ENCODE results near the gene UGT1A10. TPM values are rescaled to one million over a fixed set of nuclear protein-coding genes. Genes with fewer than 3 reads are reported as not detected.
"Not testable (repeated sequence)": the region's sequence is repeated elsewhere in the genome, so short reads cannot be mapped to it uniquely, and the experiment has no call there.

UGT1A10 gene
- total RNA-seq, 1 donor from 2014 or later = not detected

DNA sequence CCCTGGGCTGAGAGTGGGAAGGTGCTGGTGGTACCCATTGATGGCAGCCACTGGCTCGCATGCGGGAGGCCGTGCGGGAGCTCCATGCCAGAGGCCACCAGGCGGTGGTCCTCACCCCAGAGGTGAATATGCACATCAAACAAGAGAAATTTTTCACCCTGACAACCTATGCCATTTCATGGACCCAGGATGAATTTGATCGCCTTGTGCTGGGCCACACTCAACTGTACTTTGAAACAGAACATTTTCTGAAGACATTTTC, 111.0 kb downstream of the UGT1A10 start:
- no peak overlapping the region for H3K27ac ChIP-seq
- H3K9me3 ChIP-seq = no peaks in the 10 kb centered on the region
- no peaks in the 10 kb centered on the region for H3K27me3 ChIP-seq
- DNase-seq (ENCODE audit: extremely low spot score in 2 of 2) = no peak
- no peaks in the 10 kb centered on the region for H3K4me1 ChIP-seq
- intact Hi-C loops (cut with DNase I) = no loop called here
- no peak overlapping the region for H3K4me3 ChIP-seq
- TF ChIP-seq POLR2AphosphoS5 (IDR thresholded peaks at IDR 0.05; ENCODE audit: insufficient read depth in 1 of 2, low read depth in 1 of 2) (no peak), POLR2A (IDR thresholded peaks at IDR 0.05) (no peak)
- TF ChIP-seq, protein P1, sequence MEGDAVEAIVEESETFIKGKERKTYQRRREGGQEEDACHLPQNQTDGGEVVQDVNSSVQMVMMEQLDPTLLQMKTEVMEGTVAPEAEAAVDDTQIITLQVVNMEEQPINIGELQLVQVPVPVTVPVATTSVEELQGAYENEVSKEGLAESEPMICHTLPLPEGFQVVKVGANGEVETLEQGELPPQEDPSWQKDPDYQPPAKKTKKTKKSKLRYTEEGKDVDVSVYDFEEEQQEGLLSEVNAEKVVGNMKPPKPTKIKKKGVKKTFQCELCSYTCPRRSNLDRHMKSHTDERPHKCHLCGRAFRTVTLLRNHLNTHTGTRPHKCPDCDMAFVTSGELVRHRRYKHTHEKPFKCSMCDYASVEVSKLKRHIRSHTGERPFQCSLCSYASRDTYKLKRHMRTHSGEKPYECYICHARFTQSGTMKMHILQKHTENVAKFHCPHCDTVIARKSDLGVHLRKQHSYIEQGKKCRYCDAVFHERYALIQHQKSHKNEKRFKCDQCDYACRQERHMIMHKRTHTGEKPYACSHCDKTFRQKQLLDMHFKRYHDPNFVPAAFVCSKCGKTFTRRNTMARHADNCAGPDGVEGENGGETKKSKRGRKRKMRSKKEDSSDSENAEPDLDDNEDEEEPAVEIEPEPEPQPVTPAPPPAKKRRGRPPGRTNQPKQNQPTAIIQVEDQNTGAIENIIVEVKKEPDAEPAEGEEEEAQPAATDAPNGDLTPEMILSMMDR (IDR thresholded peaks at IDR 0.05) = no peak
- H3K36me3 ChIP-seq = no peaks in the 10 kb centered on the region

DNA sequence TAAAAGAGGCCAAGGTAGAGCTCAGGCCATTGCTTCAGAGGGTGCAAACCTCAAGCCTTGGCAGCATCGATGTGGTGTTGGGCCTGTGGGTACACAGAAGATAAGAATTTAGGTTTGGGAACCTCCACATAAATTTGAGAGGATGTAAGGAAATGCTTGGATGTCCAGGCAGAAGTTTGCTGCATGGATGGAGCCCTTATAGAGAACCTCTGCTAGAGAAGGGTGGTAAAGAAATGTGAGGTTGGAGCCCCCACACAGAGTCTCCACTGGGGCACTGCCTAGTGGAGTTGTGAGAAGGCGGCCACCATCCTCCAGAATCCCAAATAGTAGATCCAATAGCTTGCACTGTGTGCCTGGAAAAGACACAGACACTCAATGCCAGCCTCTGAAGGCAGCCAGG, 114.4 kb downstream of the UGT1A10 start:
- H3K27ac ChIP-seq; intact Hi-C loops (cut with DNase I); H3K27me3 ChIP-seq; H3K9me3 ChIP-seq; H3K4me3 ChIP-seq; H3K36me3 ChIP-seq; H3K4me1 ChIP-seq; DNase-seq (ENCODE audit: extremely low spot score in 2 of 2): not testable (repeated sequence)

GRCh38 chr2:233751212-233752009, 115.2 kb downstream of the UGT1A10 start:
- DNase-seq (ENCODE audit: extremely low spot score in 2 of 2); H3K27me3 ChIP-seq; H3K4me1 ChIP-seq; intact Hi-C loops (cut with DNase I); H3K4me3 ChIP-seq; H3K36me3 ChIP-seq; H3K9me3 ChIP-seq; H3K27ac ChIP-seq: not testable (repeated sequence)

- TF ChIP-seq POLR2A (IDR thresholded peaks at IDR 0.05) = no peak
- Histone ChIP-seq H3K4me1 (no peaks in the 10 kb centered on the region), H3K9me3 (no peaks in the 10 kb centered on the region), H3K36me3 (no peaks in the 10 kb centered on the region), H3K27me3 (no peaks in the 10 kb centered on the region), H3K27ac (no peak overlapping the region), H3K4me3 (no peak overlapping the region)
- intact Hi-C loops (cut with DNase I) = no loop called here
- no peak for DNase-seq (ENCODE audit: extremely low spot score in 2 of 2)
Observed at GRCh38 chr2:233754872-233755611, 118.8 kb downstream of the UGT1A10 start.

GRCh38 chr2:233756429-233757081, 120.3 kb downstream of the UGT1A10 start:
- no peak for TF ChIP-seq POLR2AphosphoS5 (IDR thresholded peaks at IDR 0.05; ENCODE audit: insufficient read depth in 1 of 2, low read depth in 1 of 2)
- no peak for TF ChIP-seq POLR2A (IDR thresholded peaks at IDR 0.05)
- TF ChIP-seq, protein P1 (IDR thresholded peaks at IDR 0.05) = no peak
- DNase-seq (ENCODE audit: extremely low spot score in 2 of 2) = no peak
- intact Hi-C loops (cut with DNase I) = no loop called here
- H3K4me1 ChIP-seq = no peaks in the 10 kb centered on the region
- no peak overlapping the region for H3K4me3 ChIP-seq
- H3K27ac ChIP-seq = no peak overlapping the region
- no peaks in the 10 kb centered on the region for H3K36me3 ChIP-seq
- no peaks in the 10 kb centered on the region for H3K9me3 ChIP-seq
- H3K27me3 ChIP-seq = no peaks in the 10 kb centered on the region

GRCh38 chr2:233758141-233758540, 121.9 kb downstream of the UGT1A10 start:
- Histone ChIP-seq H3K9me3 (no peaks in the 10 kb centered on the region), H3K4me3 (no peak overlapping the region), H3K4me1 (no peaks in the 10 kb centered on the region), H3K27ac (no peak overlapping the region), H3K27me3 (no peaks in the 10 kb centered on the region), H3K36me3 (no peaks in the 10 kb centered on the region)
- DNase-seq (ENCODE audit: extremely low spot score in 2 of 2) = no peak
- TF ChIP-seq POLR2AphosphoS5 (IDR thresholded peaks at IDR 0.05; ENCODE audit: insufficient read depth in 1 of 2, low read depth in 1 of 2) (no peak), POLR2A (IDR thresholded peaks at IDR 0.05) (no peak)
- TF ChIP-seq, protein P1 (IDR thresholded peaks at IDR 0.05) = no peak
- intact Hi-C loops (cut with DNase I) = no loop called here

Data from vagina (tissue), 2 donors.